Endothelial cell of umbilical vein (primary cell): ENCODE results near the gene LMO4.

Source experiments
- EZH2 ChIP-seq: IDR thresholded peaks from 2 replicates; pipeline ENCODE4 v1.6.1; 2012; ENCODE audit warnings: borderline replicate concordance, low read depth, mild to moderate bottlenecking, moderate library complexity, low read length, inconsistent platforms; ENCODE audit not compliant: severe bottlenecking
- FOS ChIP-seq: IDR thresholded peaks from 2 replicates; pipeline ENCODE4 v1.6.1; 2011; ENCODE audit warnings: mild to moderate bottlenecking, low read length, moderate library complexity, borderline replicate concordance; ENCODE audit not compliant: insufficient read depth
- JUN ChIP-seq: IDR thresholded peaks from 2 replicates; pipeline ENCODE4 v1.6.1; 2011; ENCODE audit warnings: borderline replicate concordance, low read depth; ENCODE audit not compliant: insufficient read length, insufficient read depth
- MYC ChIP-seq: IDR thresholded peaks from one replicate; pipeline ENCODE4 v1.6.1; 2011; ENCODE audit warnings: mild to moderate bottlenecking, low read depth, low read length
- POLR2A ChIP-seq: IDR thresholded peaks from 2 replicates; pipeline ENCODE4 v1.6.1; 2012; ENCODE audit warnings: low read depth, mild to moderate bottlenecking, control low read depth, low read length
- POLR2AphosphoS5 ChIP-seq: IDR thresholded peaks from 2 replicates; pipeline ENCODE4 v1.6.1; 2012; ENCODE audit warnings: low read depth, mild to moderate bottlenecking, control low read depth, low read length, moderate library complexity; ENCODE audit not compliant: insufficient read depth
- TF ChIP-seq, protein P1 (sequence below), 2 donors: IDR thresholded peaks; 1 replicate in 1 of 2; 2 replicates in 1 of 2; pipeline ENCODE4 v1.5.1; 2011; ENCODE audit warnings: low read length in 2 of 2, mild to moderate bottlenecking in 2 of 2, moderate library complexity in 2 of 2, control low read depth in 1 of 2, inconsistent platforms in 1 of 2, low read depth in 1 of 2; ENCODE audit not compliant: insufficient read depth in 1 of 2; ENCODE audit errors: extremely low read depth in 1 of 2
- TF ChIP-seq, protein P2 (sequence below): IDR thresholded peaks from 2 replicates; pipeline ENCODE4 v1.6.1; 2011; ENCODE audit not compliant: insufficient read depth, insufficient read length

DNA sequence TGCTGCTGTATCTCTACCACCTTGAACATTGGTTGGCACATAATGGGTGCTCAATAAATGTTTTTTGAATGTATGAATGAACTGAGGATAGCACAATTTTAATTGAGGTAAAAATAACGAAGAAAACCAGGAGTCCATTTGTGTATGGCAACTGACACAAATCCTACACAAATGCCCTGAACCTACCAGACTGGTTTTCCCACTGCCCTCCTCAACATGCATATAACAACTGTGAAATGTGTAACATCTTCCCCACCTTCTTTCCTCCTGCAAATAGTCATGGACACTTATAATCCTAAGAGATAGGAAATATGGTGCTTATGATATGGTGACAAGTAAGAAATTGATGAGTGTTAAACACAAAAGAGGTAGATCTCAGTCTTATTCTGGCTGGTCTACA lies 9.9 kb upstream of the LMO4 start:
- TF ChIP-seq, protein P1, sequence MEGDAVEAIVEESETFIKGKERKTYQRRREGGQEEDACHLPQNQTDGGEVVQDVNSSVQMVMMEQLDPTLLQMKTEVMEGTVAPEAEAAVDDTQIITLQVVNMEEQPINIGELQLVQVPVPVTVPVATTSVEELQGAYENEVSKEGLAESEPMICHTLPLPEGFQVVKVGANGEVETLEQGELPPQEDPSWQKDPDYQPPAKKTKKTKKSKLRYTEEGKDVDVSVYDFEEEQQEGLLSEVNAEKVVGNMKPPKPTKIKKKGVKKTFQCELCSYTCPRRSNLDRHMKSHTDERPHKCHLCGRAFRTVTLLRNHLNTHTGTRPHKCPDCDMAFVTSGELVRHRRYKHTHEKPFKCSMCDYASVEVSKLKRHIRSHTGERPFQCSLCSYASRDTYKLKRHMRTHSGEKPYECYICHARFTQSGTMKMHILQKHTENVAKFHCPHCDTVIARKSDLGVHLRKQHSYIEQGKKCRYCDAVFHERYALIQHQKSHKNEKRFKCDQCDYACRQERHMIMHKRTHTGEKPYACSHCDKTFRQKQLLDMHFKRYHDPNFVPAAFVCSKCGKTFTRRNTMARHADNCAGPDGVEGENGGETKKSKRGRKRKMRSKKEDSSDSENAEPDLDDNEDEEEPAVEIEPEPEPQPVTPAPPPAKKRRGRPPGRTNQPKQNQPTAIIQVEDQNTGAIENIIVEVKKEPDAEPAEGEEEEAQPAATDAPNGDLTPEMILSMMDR (IDR thresholded peaks at IDR 0.05; ENCODE audit: extremely low read depth in 1 of 2, insufficient read depth in 1 of 2, low read depth in 1 of 2, low read length in 2 of 2), result no peak
- TF ChIP-seq POLR2A (no peak), EZH2 (no peak), POLR2AphosphoS5 (no peak), JUN (no peak), MYC (no peak), FOS (no peak)
- TF ChIP-seq, protein P2, sequence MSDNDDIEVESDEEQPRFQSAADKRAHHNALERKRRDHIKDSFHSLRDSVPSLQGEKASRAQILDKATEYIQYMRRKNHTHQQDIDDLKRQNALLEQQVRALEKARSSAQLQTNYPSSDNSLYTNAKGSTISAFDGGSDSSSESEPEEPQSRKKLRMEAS, result no peak
